Left renal cortex interstitium (tissue), 4 donors: ENCODE data around the gene TMEM123. TPM values are rescaled to one million over a fixed set of nuclear protein-coding genes. Genes with fewer than 3 reads are reported as not detected.

Experiments used
- DNase-seq, 4 donors: peaks; one replicate each; pipeline ENCODE4 v3.0.0-alpha.2; 2013; ENCODE audit warnings: low read depth in 4 of 4, low spot score in 2 of 4, missing footprints in 1 of 4
- polyA plus RNA-seq, 4 donors: library from polyadenylated mRNA; unstranded; fragments of 120-200 nt; gene quantifications; one replicate each; pipeline ENCODE4 v1.2.1, GENCODE V29; 2013; ENCODE audit not compliant: insufficient read length in 4 of 4

Gene TMEM123
- polyA plus RNA-seq, 4 donors, result 225 to 336 (median 283) TPM

- no peak for DNase-seq
These were observed 21.0 kb upstream of the TMEM123 start for GRCh38 chr11:102473543-102473942.

- DNase-seq, result no peak
These were observed 19.6 kb upstream of the TMEM123 start for GRCh38 chr11:102472127-102472526.

- DNase-seq, result no peak
These were observed 18.9 kb upstream of the TMEM123 start for GRCh38 chr11:102471474-102471873.

GRCh38 chr11:102470251-102470650, 17.7 kb upstream of the TMEM123 start:
- DNase-seq, result no peak

- no peak for DNase-seq
These were observed 16.7 kb upstream of the TMEM123 start for GRCh38 chr11:102469196-102469821.

GRCh38 chr11:102468616-102469195, 16.1 kb upstream of the TMEM123 start:
- no peak for DNase-seq

GRCh38 chr11:102467853-102468580, 15.5 kb upstream of the TMEM123 start:
- DNase-seq, result no peak

GRCh38 chr11:102467080-102467708, 14.6 kb upstream of the TMEM123 start:
- no peak for DNase-seq

- DNase-seq, result no peak
These were observed 13.1 kb upstream of the TMEM123 start for GRCh38 chr11:102465696-102466095.

GRCh38 chr11:102464859-102465500, 12.4 kb upstream of the TMEM123 start:
- no peak for DNase-seq

GRCh38 chr11:102464037-102464436, 11.5 kb upstream of the TMEM123 start:
- DNase-seq, result no peak

GRCh38 chr11:102462610-102463009, 10.0 kb upstream of the TMEM123 start:
- DNase-seq, result no peak

GRCh38 chr11:102459393-102459792, 6.8 kb upstream of the TMEM123 start:
- no peak for DNase-seq

- DNase-seq, result no peak
These were observed 6.0 kb upstream of the TMEM123 start for GRCh38 chr11:102458548-102458947.

GRCh38 chr11:102457865-102458264, 5.3 kb upstream of the TMEM123 start:
- no peak for DNase-seq

- no peak for DNase-seq
These were observed 4.6 kb upstream of the TMEM123 start for GRCh38 chr11:102457056-102457677.

GRCh38 chr11:102456381-102456780, 3.8 kb upstream of the TMEM123 start:
- DNase-seq, result no peak

GRCh38 chr11:102453921-102454320, 1.4 kb upstream of the TMEM123 start:
- DNase-seq, result no peak

GRCh38 chr11:102453302-102453695, 734 bp upstream of the TMEM123 start:
- DNase-seq, result peak in 1 of 4 donors; percentile 41

GRCh38 chr11:102451681-102452460, 694 bp downstream of the TMEM123 start:
- peak in 3 of 4 donors; percentile 62 to 79 (median 63) for DNase-seq
